ENCODE results near the gene SUGCT.

DNA sequence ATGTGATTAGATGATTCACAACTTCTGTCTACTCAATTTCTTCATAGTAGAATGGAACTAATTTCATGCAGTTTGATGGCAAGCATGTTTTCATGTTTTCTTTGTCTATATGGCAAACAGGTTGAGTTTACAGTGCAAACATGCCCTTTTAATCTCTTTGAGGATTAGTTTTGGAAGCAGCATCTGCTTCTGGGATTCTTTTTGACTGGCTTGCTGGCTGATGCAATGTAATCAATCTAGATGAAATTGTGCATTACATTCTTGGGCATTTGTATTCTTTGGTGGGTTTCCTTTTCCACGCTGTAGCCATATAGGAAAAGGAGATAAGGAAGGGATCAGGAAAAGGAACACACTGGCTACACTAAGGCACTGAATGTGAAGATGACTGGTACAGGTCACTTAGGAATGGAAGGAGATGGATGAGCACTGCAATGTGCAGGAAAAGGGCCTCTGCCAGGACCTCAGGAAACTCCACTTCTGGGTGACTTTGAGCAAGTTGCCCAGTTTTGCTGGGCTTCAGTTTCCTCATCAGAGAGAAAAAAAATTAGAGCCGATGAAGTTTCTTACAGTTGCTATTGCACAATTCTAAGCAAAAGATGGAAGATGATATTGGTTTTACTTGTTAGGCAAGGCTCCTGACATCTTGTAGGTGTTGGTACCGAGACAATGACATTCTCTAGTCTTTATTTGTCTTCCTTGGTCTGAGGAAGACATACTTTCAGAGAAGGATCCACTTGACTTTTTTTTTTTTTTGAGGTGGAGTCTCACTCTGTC lies 269.1 kb downstream of the SUGCT start:
- TF ChIP-seq POLR2AphosphoS5 (IDR thresholded peaks at IDR 0.05; ENCODE audit: borderline replicate concordance, low read depth, low read length) = no peak
- TF ChIP-seq EZH2 (IDR thresholded peaks at IDR 0.05) = no peak
- no peak for TF ChIP-seq FOXP2 (optimal IDR thresholded peaks at IDR 0.05; ENCODE audit: control extremely low read depth, extremely low read length, insufficient read depth)

All from SK-N-MC (cell line).